Stimulated activated CD4-positive, alpha-beta T cell treated with anti-CD3 and anti-CD28 coated beads, Interleukin-12 subunit alpha, Interleukin-12 subunit beta, amount 100 ng/mL, for 24 hours (primary cell): Measurements from ENCODE around the gene PROCA1.
"Not testable (repeated sequence)": the region's sequence is repeated elsewhere in the genome, so short reads cannot be mapped to it uniquely, and the experiment has no call there.

Experiments
- DNase-seq, 2 experiments: peaks; one replicate each; pipeline ENCODE4 v3.0.0-alpha.2; 2020; ENCODE audit warnings: low read depth in 2 of 2

PROCA1 gene

GRCh38 chr17:28744104-28744971, 32.6 kb upstream of the PROCA1 start:
- peak in 1 of 2 experiments; percentile 63 for DNase-seq

GRCh38 chr17:28743243-28744103, 31.8 kb upstream of the PROCA1 start, which contains the start of gene TRAF4:
Gene TRAF4 (plus strand): TSS chr17:28744011. CDS start chr17:28744113, 102 bp downstream.
- peak; percentile 57 to 83 for DNase-seq

- DNase-seq = no peak
Measured at GRCh38 chr17:28741358-28742349, 30.0 kb upstream of the PROCA1 start.

- DNase-seq = no peak
Measured at GRCh38 chr17:28740406-28741357, 29.0 kb upstream of the PROCA1 start.

GRCh38 chr17:28738680-28739384, 27.1 kb upstream of the PROCA1 start:
- DNase-seq = peak in 1 of 2 experiments; percentile 38

GRCh38 chr17:28737770-28738679, 26.3 kb upstream of the PROCA1 start:
- no peak for DNase-seq

- DNase-seq = no peak
Measured at GRCh38 chr17:28737316-28737715, 25.6 kb upstream of the PROCA1 start.

GRCh38 chr17:28735913-28736769, 24.5 kb upstream of the PROCA1 start:
- DNase-seq = not testable (repeated sequence)

- DNase-seq = no peak
Measured at GRCh38 chr17:28735242-28735722, 23.6 kb upstream of the PROCA1 start.

- no peak for DNase-seq
Measured at GRCh38 chr17:28734712-28735241, 23.1 kb upstream of the PROCA1 start.

- DNase-seq = no peak
Measured at GRCh38 chr17:28733346-28733745, 21.7 kb upstream of the PROCA1 start.

- DNase-seq = no peak
Measured at GRCh38 chr17:28729950-28730330, 18.3 kb upstream of the PROCA1 start.

- DNase-seq = peak; percentile 92 to 99
Measured at GRCh38 chr17:28728364-28729200, 16.9 kb upstream of the PROCA1 start, which contains the start of gene NEK8. Gene NEK8 (plus strand): TSS chr17:28728788. CDS start chr17:28728814, 26 bp downstream.

GRCh38 chr17:28726627-28727491, 15.2 kb upstream of the PROCA1 start:
- peak; percentile 88 to 92 for DNase-seq

GRCh38 chr17:28726226-28726626, 14.5 kb upstream of the PROCA1 start, which contains the start of gene TLCD1:
Gene TLCD1 (minus strand): TSS chr17:28726233. CDS start chr17:28726097, 136 bp downstream.
- DNase-seq = peak; percentile 60 to 76
